ENCODE data around the gene FAM83G. TPM values are rescaled to one million over a fixed set of nuclear protein-coding genes. Genes with fewer than 3 reads are reported as not detected.

FAM83G gene
- total RNA-seq, 4 donors from 2014 or later, result 1.0 to 10.7 (median 1.8) TPM

DNA sequence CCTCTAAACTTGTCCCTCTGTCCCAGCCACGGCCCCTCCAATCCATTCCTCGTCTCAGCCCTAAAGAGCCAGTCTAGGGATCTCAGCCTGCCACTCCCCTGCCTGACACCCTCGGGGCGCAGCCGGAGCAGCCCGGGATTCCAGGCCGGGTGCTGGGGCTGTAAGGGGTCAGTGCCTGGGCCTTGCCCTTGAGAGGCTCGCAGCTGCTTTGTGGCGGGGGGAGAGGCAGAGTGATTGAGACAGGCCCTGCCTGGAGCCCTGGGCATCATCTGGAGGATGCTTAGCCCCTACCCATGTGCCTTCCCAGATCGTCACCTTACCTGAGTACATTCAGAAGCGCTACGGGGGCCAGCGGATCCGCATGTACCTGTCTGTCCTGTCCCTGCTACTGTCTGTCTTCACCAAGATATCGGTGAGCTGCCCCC lies 44.3 kb downstream of the FAM83G start:
- no peaks in the 10 kb centered on the region for H3K36me3 ChIP-seq
- H3K27me3 ChIP-seq, result no peaks in the 10 kb centered on the region
- DNase-seq, result no peak
- H3K4me3 ChIP-seq, result no peak overlapping the region
- peaks cover 0 to 4% of the 10 kb centered on the region in 2 donors for H3K4me1 ChIP-seq
- TF ChIP-seq CTCF (IDR thresholded peaks at IDR 0.05) (no peak), POLR2A (IDR thresholded peaks at IDR 0.05) (no peak)
- intact Hi-C loops (cut with DNase I; ENCODE audit: low total_unique reads), result no loop called here
- H3K27ac ChIP-seq, result no peak overlapping the region
- no peaks in the 10 kb centered on the region for H3K9me3 ChIP-seq

GRCh38 chr17:18959845-18960240 lies 44.7 kb downstream of the FAM83G start:
- peaks cover 0 to 4% of the 10 kb centered on the region in 2 donors for H3K4me1 ChIP-seq
- H3K36me3 ChIP-seq, result no peaks in the 10 kb centered on the region
- H3K27ac ChIP-seq, result no peak overlapping the region
- DNase-seq, result no peak
- intact Hi-C loops (cut with DNase I; ENCODE audit: low total_unique reads), result no loop called here
- TF ChIP-seq CTCF (IDR thresholded peaks at IDR 0.05), result no peak
- no peak for TF ChIP-seq POLR2A (IDR thresholded peaks at IDR 0.05)
- H3K4me3 ChIP-seq, result no peak overlapping the region
- H3K9me3 ChIP-seq, result no peaks in the 10 kb centered on the region
- no peaks in the 10 kb centered on the region for H3K27me3 ChIP-seq

GRCh38 chr17:18959071-18959844 lies 45.3 kb downstream of the FAM83G start:
- no peaks in the 10 kb centered on the region for H3K27me3 ChIP-seq
- no peak overlapping the region for H3K4me3 ChIP-seq
- DNase-seq, result no peak
- H3K9me3 ChIP-seq, result no peaks in the 10 kb centered on the region
- no peaks in the 10 kb centered on the region for H3K36me3 ChIP-seq
- no peak overlapping the region for H3K27ac ChIP-seq
- intact Hi-C loops (cut with DNase I; ENCODE audit: low total_unique reads), result no loop called here
- H3K4me1 ChIP-seq, result peaks cover 0 to 4% of the 10 kb centered on the region in 2 donors
- TF ChIP-seq POLR2A (IDR thresholded peaks at IDR 0.05) (no peak), CTCF (IDR thresholded peaks at IDR 0.05) (no peak)

DNA sequence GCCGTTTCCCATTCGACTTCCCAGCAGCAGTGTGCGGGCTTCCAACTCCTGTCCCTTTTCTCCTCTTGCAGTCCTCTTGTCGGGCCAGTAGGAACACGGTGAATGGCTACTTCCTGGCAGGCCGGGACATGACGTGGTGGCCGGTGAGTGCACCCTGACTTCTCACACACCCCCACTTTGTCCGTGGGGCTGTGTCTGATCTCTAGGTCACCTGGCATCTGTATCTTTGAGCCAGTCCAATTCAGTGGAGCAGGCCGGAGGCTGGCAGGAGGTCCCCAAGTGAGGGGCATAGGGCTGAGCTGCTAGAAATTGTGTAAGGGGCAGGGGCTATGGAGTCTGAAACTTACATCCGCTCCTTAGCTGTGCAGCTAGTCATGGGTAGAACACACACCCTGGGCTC lies 46.0 kb downstream of the FAM83G start:
- TF ChIP-seq CTCF (IDR thresholded peaks at IDR 0.05) (no peak), POLR2A (IDR thresholded peaks at IDR 0.05) (no peak)
- H3K27ac ChIP-seq, result no peak overlapping the region
- intact Hi-C loops (cut with DNase I; ENCODE audit: low total_unique reads), result no loop called here
- no peak for DNase-seq
- H3K36me3 ChIP-seq, result no peaks in the 10 kb centered on the region
- no peaks in the 10 kb centered on the region for H3K27me3 ChIP-seq
- H3K4me1 ChIP-seq, result peaks cover 0 to 4% of the 10 kb centered on the region in 2 donors
- no peak overlapping the region for H3K4me3 ChIP-seq
- H3K9me3 ChIP-seq, result no peaks in the 10 kb centered on the region

- Histone ChIP-seq H3K4me3 (no peak overlapping the region), H3K9me3 (no peaks in the 10 kb centered on the region), H3K27me3 (no peaks in the 10 kb centered on the region), H3K4me1 (peaks cover 0 to 4% of the 10 kb centered on the region in 2 donors), H3K27ac (no peak overlapping the region), H3K36me3 (no peaks in the 10 kb centered on the region)
- intact Hi-C loops (cut with DNase I; ENCODE audit: low total_unique reads), result no loop called here
- DNase-seq, result no peak
- TF ChIP-seq POLR2A (IDR thresholded peaks at IDR 0.05) (no peak), CTCF (IDR thresholded peaks at IDR 0.05) (no peak)
These were observed 46.7 kb downstream of the FAM83G start for GRCh38 chr17:18957831-18958230.
